Skin of body (tissue), 2 donors: Measurements from ENCODE around the gene MED25. TPM values are rescaled to one million over a fixed set of nuclear protein-coding genes. Genes with fewer than 3 reads are reported as not detected.

ENCODE experiments used
- small RNA-seq: library from RNA; depleted of rRNA; stranded (forward); fragments of <200 nt; gene quantifications from one replicate; pipeline ENCODE3, GENCODE V24; 2014; ENCODE audit warnings: low replicate concordance
- total RNA-seq: library from RNA; depleted of rRNA; stranded (reverse); fragments of >200 nt; gene quantifications from one replicate; pipeline ENCODE4 v1.2.3, GENCODE V29; 2014

MED25 gene
- total RNA-seq, 1 donor from 2014 or later, result 17.4 TPM

Small RNA genes lying within 50 kb of the gene (small RNA-seq; reads per million reads assigned to genes)
- gene MIR4749, result not detected
- not detected for gene MIR6799

Other genes starting within 250 kb of the MED25 start
- 28.4 TPM for gene NOSIP, start 237.7 kb upstream of the MED25 start, total RNA-seq
- gene PRRG2, start 237.0 kb upstream of the MED25 start, total RNA-seq, result 2.8 TPM
- gene PRR12, start 227.1 kb upstream of the MED25 start, total RNA-seq, result 6.9 TPM
- 10.2 TPM for gene RRAS, start 178.1 kb upstream of the MED25 start, total RNA-seq
- gene SCAF1, start 176.1 kb upstream of the MED25 start, total RNA-seq, result 8.5 TPM
- gene IRF3, start 152.4 kb upstream of the MED25 start, total RNA-seq, result 42.6 TPM
- 5.0 TPM for gene BCL2L12, start 152.4 kb upstream of the MED25 start, total RNA-seq
- 129 TPM for gene PRMT1, start 141.0 kb upstream of the MED25 start, total RNA-seq
- 0.69 TPM for gene ADM5, start 128.7 kb upstream of the MED25 start, total RNA-seq
- gene CPT1C, start 127.2 kb upstream of the MED25 start, total RNA-seq, result 1.6 TPM
- 0.30 TPM for gene TSKS, start 55.0 kb upstream of the MED25 start, total RNA-seq
- 31.4 TPM for gene AP2A1, start 51.3 kb upstream of the MED25 start, total RNA-seq
- 13.4 TPM for gene FUZ, start 5.0 kb upstream of the MED25 start, total RNA-seq
- gene PTOV1, start 32.9 kb downstream of the MED25 start, total RNA-seq, result 46.4 TPM
- gene PNKP, start 49.3 kb downstream of the MED25 start, total RNA-seq, result 25.2 TPM
- gene AKT1S1, start 59.1 kb downstream of the MED25 start, total RNA-seq, result 4.3 TPM
- 12.9 TPM for gene TBC1D17, start 59.4 kb downstream of the MED25 start, total RNA-seq
- 0.49 TPM for gene IL4I1, start 78.6 kb downstream of the MED25 start, total RNA-seq
- 2.0 TPM for gene ATF5, start 110.9 kb downstream of the MED25 start, total RNA-seq
- 19.0 TPM for gene NUP62, start 111.2 kb downstream of the MED25 start, total RNA-seq
- gene SIGLEC11, start 142.9 kb downstream of the MED25 start, total RNA-seq, result 0.79 TPM
- 15.2 TPM for gene VRK3, start 207.1 kb downstream of the MED25 start, total RNA-seq
- gene ZNF473, start 207.7 kb downstream of the MED25 start, total RNA-seq, result 5.1 TPM